Measurements from ENCODE around the gene GLCE.

GLCE gene

GRCh38 chr15:69134791-69135190 is 25.6 kb upstream of the GLCE start:
- H3K4me1 ChIP-seq (ENCODE audit: control insufficient read depth, insufficient read depth, low read length) = peaks cover 6% of the 10 kb centered on the region
- no peak overlapping the region for H3K27ac ChIP-seq (ENCODE audit: insufficient read depth, low read depth, low read length, poor library complexity, severe bottlenecking)
- no peaks in the 10 kb centered on the region for H3K27me3 ChIP-seq (ENCODE audit: control insufficient read depth, insufficient read depth, low read length, poor library complexity, severe bottlenecking)
- H3K9me3 ChIP-seq (ENCODE audit: control insufficient read depth, low read length) = no peaks in the 10 kb centered on the region
- WGBS, 2 experiments = 93% methylated on average over 2 of the region's 2 CpGs
- no peaks in the 10 kb centered on the region for H3K36me3 ChIP-seq (ENCODE audit: control insufficient read depth, insufficient read depth, low read length)
- H3K4me3 ChIP-seq (ENCODE audit: insufficient read depth, low read depth, low read length) = no peak overlapping the region

GRCh38 chr15:69135499-69135898 is 24.9 kb upstream of the GLCE start:
- Histone ChIP-seq H3K9me3 (ENCODE audit: control insufficient read depth, low read length) (no peaks in the 10 kb centered on the region), H3K27ac (ENCODE audit: insufficient read depth, low read depth, low read length, poor library complexity, severe bottlenecking) (no peak overlapping the region), H3K4me1 (ENCODE audit: control insufficient read depth, insufficient read depth, low read length) (peaks cover 6% of the 10 kb centered on the region), H3K36me3 (ENCODE audit: control insufficient read depth, insufficient read depth, low read length) (no peaks in the 10 kb centered on the region), H3K4me3 (ENCODE audit: insufficient read depth, low read depth, low read length) (no peak overlapping the region), H3K27me3 (ENCODE audit: control insufficient read depth, insufficient read depth, low read length, poor library complexity, severe bottlenecking) (no peaks in the 10 kb centered on the region)
- 88 to 96% methylated on average over 2 of the region's 2 CpGs for WGBS, 2 experiments

GRCh38 chr15:69138963-69139362 is 21.5 kb upstream of the GLCE start:
- no peaks in the 10 kb centered on the region for H3K4me1 ChIP-seq (ENCODE audit: control insufficient read depth, insufficient read depth, low read length)
- WGBS, 2 experiments = 52 to 57% methylated on average over 4 of the region's 4 CpGs

GRCh38 chr15:69140306-69140705 is 20.1 kb upstream of the GLCE start:
- Histone ChIP-seq H3K27ac (ENCODE audit: insufficient read depth, low read depth, low read length, poor library complexity, severe bottlenecking) (no peak overlapping the region), H3K4me3 (ENCODE audit: insufficient read depth, low read depth, low read length) (no peak overlapping the region), H3K4me1 (ENCODE audit: control insufficient read depth, insufficient read depth, low read length) (no peaks in the 10 kb centered on the region), H3K27me3 (ENCODE audit: control insufficient read depth, insufficient read depth, low read length, poor library complexity, severe bottlenecking) (no peaks in the 10 kb centered on the region), H3K36me3 (ENCODE audit: control insufficient read depth, insufficient read depth, low read length) (no peaks in the 10 kb centered on the region), H3K9me3 (ENCODE audit: control insufficient read depth, low read length) (no peaks in the 10 kb centered on the region)
- 94% methylated on average over 12 to 13 of the region's 13 CpGs for WGBS, 2 experiments

More at GRCh38 chr15:69138963-69139362, 21.5 kb upstream of the GLCE start:
- Histone ChIP-seq H3K27ac (ENCODE audit: insufficient read depth, low read depth, low read length, poor library complexity, severe bottlenecking) (no peak overlapping the region), H3K4me3 (ENCODE audit: insufficient read depth, low read depth, low read length) (no peak overlapping the region), H3K27me3 (ENCODE audit: control insufficient read depth, insufficient read depth, low read length, poor library complexity, severe bottlenecking) (no peaks in the 10 kb centered on the region), H3K36me3 (ENCODE audit: control insufficient read depth, insufficient read depth, low read length) (no peaks in the 10 kb centered on the region), H3K9me3 (ENCODE audit: control insufficient read depth, low read length) (no peaks in the 10 kb centered on the region)

GRCh38 chr15:69141286-69141701 is 19.1 kb upstream of the GLCE start:
- H3K9me3 ChIP-seq (ENCODE audit: control insufficient read depth, low read length) = no peaks in the 10 kb centered on the region
- WGBS, 2 experiments = 90 to 91% methylated on average over 3 of the region's 3 CpGs
- no peaks in the 10 kb centered on the region for H3K27me3 ChIP-seq (ENCODE audit: control insufficient read depth, insufficient read depth, low read length, poor library complexity, severe bottlenecking)
- no peak overlapping the region for H3K27ac ChIP-seq (ENCODE audit: insufficient read depth, low read depth, low read length, poor library complexity, severe bottlenecking)
- H3K4me3 ChIP-seq (ENCODE audit: insufficient read depth, low read depth, low read length) = no peak overlapping the region
- no peaks in the 10 kb centered on the region for H3K4me1 ChIP-seq (ENCODE audit: control insufficient read depth, insufficient read depth, low read length)
- no peaks in the 10 kb centered on the region for H3K36me3 ChIP-seq (ENCODE audit: control insufficient read depth, insufficient read depth, low read length)

GRCh38 chr15:69141833-69142232 is 18.6 kb upstream of the GLCE start:
- H3K4me3 ChIP-seq (ENCODE audit: insufficient read depth, low read depth, low read length) = no peak overlapping the region
- H3K9me3 ChIP-seq (ENCODE audit: control insufficient read depth, low read length) = no peaks in the 10 kb centered on the region
- H3K27ac ChIP-seq (ENCODE audit: insufficient read depth, low read depth, low read length, poor library complexity, severe bottlenecking) = no peak overlapping the region
- WGBS, 2 experiments = 94 to 100% methylated on average over 1 of the region's 1 CpG
- no peaks in the 10 kb centered on the region for H3K4me1 ChIP-seq (ENCODE audit: control insufficient read depth, insufficient read depth, low read length)
- no peaks in the 10 kb centered on the region for H3K36me3 ChIP-seq (ENCODE audit: control insufficient read depth, insufficient read depth, low read length)
- no peaks in the 10 kb centered on the region for H3K27me3 ChIP-seq (ENCODE audit: control insufficient read depth, insufficient read depth, low read length, poor library complexity, severe bottlenecking)

- 96% methylated on average over 4 of the region's 4 CpGs for WGBS, 2 experiments
- Histone ChIP-seq H3K27me3 (ENCODE audit: control insufficient read depth, insufficient read depth, low read length, poor library complexity, severe bottlenecking) (no peaks in the 10 kb centered on the region), H3K4me3 (ENCODE audit: insufficient read depth, low read depth, low read length) (no peak overlapping the region), H3K36me3 (ENCODE audit: control insufficient read depth, insufficient read depth, low read length) (no peaks in the 10 kb centered on the region), H3K4me1 (ENCODE audit: control insufficient read depth, insufficient read depth, low read length) (no peaks in the 10 kb centered on the region), H3K9me3 (ENCODE audit: control insufficient read depth, low read length) (no peaks in the 10 kb centered on the region), H3K27ac (ENCODE audit: insufficient read depth, low read depth, low read length, poor library complexity, severe bottlenecking) (no peak overlapping the region)
Observed at GRCh38 chr15:69143756-69144436, 16.5 kb upstream of the GLCE start.

- no peaks in the 10 kb centered on the region for H3K4me1 ChIP-seq (ENCODE audit: control insufficient read depth, insufficient read depth, low read length)
- no peak overlapping the region for H3K27ac ChIP-seq (ENCODE audit: insufficient read depth, low read depth, low read length, poor library complexity, severe bottlenecking)
- whole genome bisulfite sequencing, 2 experiments = 85 to 93% methylated on average over 4 to 5 of the region's 5 CpGs
- H3K4me3 ChIP-seq (ENCODE audit: insufficient read depth, low read depth, low read length) = no peak overlapping the region
- H3K9me3 ChIP-seq (ENCODE audit: control insufficient read depth, low read length) = no peaks in the 10 kb centered on the region
- H3K27me3 ChIP-seq (ENCODE audit: control insufficient read depth, insufficient read depth, low read length, poor library complexity, severe bottlenecking) = no peaks in the 10 kb centered on the region
- no peaks in the 10 kb centered on the region for H3K36me3 ChIP-seq (ENCODE audit: control insufficient read depth, insufficient read depth, low read length)
Observed at GRCh38 chr15:69144530-69144929, 15.9 kb upstream of the GLCE start.

- Histone ChIP-seq H3K36me3 (ENCODE audit: control insufficient read depth, insufficient read depth, low read length) (no peaks in the 10 kb centered on the region), H3K4me1 (ENCODE audit: control insufficient read depth, insufficient read depth, low read length) (no peaks in the 10 kb centered on the region), H3K4me3 (ENCODE audit: insufficient read depth, low read depth, low read length) (no peak overlapping the region), H3K27me3 (ENCODE audit: control insufficient read depth, insufficient read depth, low read length, poor library complexity, severe bottlenecking) (no peaks in the 10 kb centered on the region), H3K9me3 (ENCODE audit: control insufficient read depth, low read length) (no peaks in the 10 kb centered on the region), H3K27ac (ENCODE audit: insufficient read depth, low read depth, low read length, poor library complexity, severe bottlenecking) (no peak overlapping the region)
- 94 to 96% methylated on average over 1 of the region's 1 CpG for WGBS, 2 experiments
Observed at GRCh38 chr15:69145149-69145693, 15.2 kb upstream of the GLCE start.

- H3K27ac ChIP-seq (ENCODE audit: insufficient read depth, low read depth, low read length, poor library complexity, severe bottlenecking) = no peak overlapping the region
- WGBS, 2 experiments = 60 to 71% methylated on average over 7 of the region's 7 CpGs
Observed at GRCh38 chr15:69145694-69146492, 14.5 kb upstream of the GLCE start.

More at GRCh38 chr15:69145694-69146492, 14.5 kb upstream of the GLCE start:
- Histone ChIP-seq H3K27me3 (ENCODE audit: control insufficient read depth, insufficient read depth, low read length, poor library complexity, severe bottlenecking) (no peaks in the 10 kb centered on the region), H3K4me3 (ENCODE audit: insufficient read depth, low read depth, low read length) (no peak overlapping the region), H3K9me3 (ENCODE audit: control insufficient read depth, low read length) (no peaks in the 10 kb centered on the region), H3K36me3 (ENCODE audit: control insufficient read depth, insufficient read depth, low read length) (no peaks in the 10 kb centered on the region), H3K4me1 (ENCODE audit: control insufficient read depth, insufficient read depth, low read length) (no peaks in the 10 kb centered on the region)
